ENCODE results near the gene FAN1.
A peak's percentile ranks its signal among the peaks of the same experiment; 100 is the strongest.
"Not testable (repeated sequence)": the region's sequence is repeated elsewhere in the genome, so short reads cannot be mapped to it uniquely, and the experiment has no call there.

FAN1 gene

GRCh38 chr15:30903497-30904187, at the start of gene FAN1:
Gene FAN1 (plus strand): TSS chr15:30903915. CDS start chr15:30904664, 749 bp downstream.
- peak; percentile 58 for DNase-seq (ENCODE audit: low spot score)

- peak; percentile 6 for DNase-seq (ENCODE audit: low spot score)
These were observed 44.4 kb upstream of the FAN1 start for GRCh38 chr15:30859091-30859874.

- no peak for DNase-seq (ENCODE audit: low spot score)
These were observed 38.5 kb upstream of the FAN1 start for GRCh38 chr15:30865257-30865656.

GRCh38 chr15:30870681-30871080, 33.0 kb upstream of the FAN1 start:
- no peak for DNase-seq (ENCODE audit: low spot score)

GRCh38 chr15:30872341-30872748, 31.4 kb upstream of the FAN1 start:
- DNase-seq (ENCODE audit: low spot score): no peak

- DNase-seq (ENCODE audit: low spot score): no peak
These were observed 26.6 kb upstream of the FAN1 start for GRCh38 chr15:30877070-30877469.

- DNase-seq (ENCODE audit: low spot score): no peak
These were observed 25.2 kb upstream of the FAN1 start for GRCh38 chr15:30878515-30878914.

GRCh38 chr15:30882849-30883433, 20.8 kb upstream of the FAN1 start:
- no peak for DNase-seq (ENCODE audit: low spot score)

GRCh38 chr15:30883666-30884065, 20.0 kb upstream of the FAN1 start:
- not testable (repeated sequence) for DNase-seq (ENCODE audit: low spot score)

GRCh38 chr15:30885814-30886213, 17.9 kb upstream of the FAN1 start:
- no peak for DNase-seq (ENCODE audit: low spot score)

- DNase-seq (ENCODE audit: low spot score): peak; percentile 46
These were observed 14.5 kb upstream of the FAN1 start for GRCh38 chr15:30889196-30889595.

GRCh38 chr15:30895461-30896210, 8.1 kb upstream of the FAN1 start:
- no peak for DNase-seq (ENCODE audit: low spot score)

- DNase-seq (ENCODE audit: low spot score): no peak
These were observed 7.5 kb upstream of the FAN1 start for GRCh38 chr15:30896211-30896606.

GRCh38 chr15:30901889-30902288, 1.8 kb upstream of the FAN1 start:
- DNase-seq (ENCODE audit: low spot score): no peak

- no peak for DNase-seq (ENCODE audit: low spot score)
These were observed 1.1 kb downstream of the FAN1 start for GRCh38 chr15:30904812-30905211.

- DNase-seq (ENCODE audit: low spot score): no peak
These were observed 2.1 kb downstream of the FAN1 start for GRCh38 chr15:30905821-30906220.

GRCh38 chr15:30906366-30906765, 2.7 kb downstream of the FAN1 start:
- no peak for DNase-seq (ENCODE audit: low spot score)

GRCh38 chr15:30913761-30914160, 10.0 kb downstream of the FAN1 start:
- no peak for DNase-seq (ENCODE audit: low spot score)

GRCh38 chr15:30917013-30917412, 13.3 kb downstream of the FAN1 start:
- DNase-seq (ENCODE audit: low spot score): no peak

- no peak for DNase-seq (ENCODE audit: low spot score)
These were observed 14.0 kb downstream of the FAN1 start for GRCh38 chr15:30917675-30918074.

- DNase-seq (ENCODE audit: low spot score): no peak
These were observed 14.7 kb downstream of the FAN1 start for GRCh38 chr15:30918366-30918765.

GRCh38 chr15:30919877-30920550, 16.3 kb downstream of the FAN1 start:
- DNase-seq (ENCODE audit: low spot score): no peak

Data from COLO829 (cell line).